Hematopoietic multipotent progenitor cell treated with erythropoietin and hydrocortisone succinate and interleukin-3 and kit ligand, for 8 days (in vitro differentiated cells): ENCODE measurements around the gene PKMYT1.
A peak's percentile ranks its signal among the peaks of the same experiment; 100 is the strongest.

Experiments used
- DNase-seq: peaks from one replicate; pipeline ENCODE4 v3.0.0-alpha.2; 2015

Gene PKMYT1

DNA sequence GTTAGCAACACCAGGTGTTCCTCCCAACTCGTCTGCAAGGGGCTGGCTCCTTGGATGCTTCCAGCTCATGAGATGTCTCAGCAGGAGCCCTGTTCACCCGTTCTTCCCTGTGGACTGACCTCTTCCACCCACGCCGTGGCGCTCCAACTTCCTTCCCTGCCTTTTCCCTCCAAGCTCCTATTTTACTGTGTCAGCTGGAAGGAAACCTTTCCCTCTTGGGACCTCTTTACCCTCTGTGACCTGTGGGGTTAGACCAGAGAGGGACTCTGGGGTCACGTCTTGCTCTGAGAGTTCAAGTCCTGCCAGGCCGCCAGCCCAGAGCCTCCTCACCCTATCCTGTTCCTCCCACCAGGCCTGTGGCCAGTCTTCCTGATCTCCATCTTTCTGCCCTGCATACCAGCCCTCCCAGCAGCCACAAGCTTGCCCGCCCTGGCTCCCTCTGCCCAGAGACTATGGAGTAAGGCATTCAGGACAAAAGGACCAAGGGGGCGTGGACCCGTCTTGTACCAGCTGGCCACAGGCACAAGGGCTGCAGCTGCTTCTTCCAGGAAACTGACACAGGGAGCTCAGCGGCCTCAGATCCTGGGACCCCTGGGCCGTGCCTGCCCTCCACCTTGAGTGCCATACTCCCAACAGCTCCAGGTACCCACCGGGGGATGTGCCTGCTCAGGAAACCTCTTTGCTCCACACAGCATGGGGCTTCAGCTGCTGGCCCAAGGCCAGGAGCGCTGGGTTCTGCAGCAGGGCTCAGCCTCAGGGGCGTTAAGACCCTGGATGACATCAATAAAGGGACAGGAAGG is 8.1 kb downstream of the PKMYT1 start:
- DNase-seq = no peak

DNA sequence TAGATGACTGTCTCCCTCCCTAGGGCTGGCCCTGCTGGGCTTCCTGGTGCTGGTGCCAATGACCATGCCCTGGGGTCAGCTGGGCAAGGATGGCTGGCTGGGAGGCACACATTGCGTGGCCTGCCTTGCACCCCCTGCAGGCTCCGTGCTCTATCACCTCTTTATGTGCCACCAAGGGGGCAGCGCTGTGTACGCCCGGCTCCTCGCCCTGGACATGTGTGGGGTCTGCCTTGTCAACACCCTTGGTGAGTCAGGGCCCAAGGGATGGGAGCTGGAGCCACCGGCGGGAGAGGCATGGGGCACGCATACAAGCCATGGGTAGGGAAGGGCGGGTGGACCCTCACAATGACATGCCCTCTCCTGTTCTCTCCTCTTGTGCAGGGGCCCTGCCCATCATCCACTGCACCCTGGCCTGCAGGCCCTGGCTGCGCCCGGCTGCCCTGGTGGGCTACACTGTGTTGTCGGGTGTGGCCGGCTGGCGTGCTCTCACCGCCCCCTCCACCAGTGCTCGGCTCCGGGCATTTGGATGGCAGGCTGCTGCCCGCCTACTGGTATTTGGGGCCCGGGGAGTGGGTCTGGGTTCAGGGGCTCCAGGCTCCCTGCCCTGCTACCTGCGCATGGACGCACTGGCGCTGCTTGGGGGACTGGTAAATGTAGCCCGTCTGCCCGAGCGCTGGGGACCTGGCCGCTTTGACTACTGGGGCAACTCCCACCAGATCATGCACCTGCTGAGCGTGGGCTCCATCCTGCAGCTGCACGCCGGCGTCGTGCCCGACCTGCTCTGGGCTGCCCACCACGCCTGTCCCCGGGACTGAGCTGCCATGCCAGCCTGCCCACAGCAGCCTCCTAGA is 8.9 kb downstream of the PKMYT1 start:
- DNase-seq = no peak

GRCh38 chr16:2970563-2970962 is 9.7 kb downstream of the PKMYT1 start:
- DNase-seq = no peak

- peak; percentile 80 for DNase-seq
Measured at GRCh38 chr16:2969545-2970521, 10.4 kb downstream of the PKMYT1 start.

DNA sequence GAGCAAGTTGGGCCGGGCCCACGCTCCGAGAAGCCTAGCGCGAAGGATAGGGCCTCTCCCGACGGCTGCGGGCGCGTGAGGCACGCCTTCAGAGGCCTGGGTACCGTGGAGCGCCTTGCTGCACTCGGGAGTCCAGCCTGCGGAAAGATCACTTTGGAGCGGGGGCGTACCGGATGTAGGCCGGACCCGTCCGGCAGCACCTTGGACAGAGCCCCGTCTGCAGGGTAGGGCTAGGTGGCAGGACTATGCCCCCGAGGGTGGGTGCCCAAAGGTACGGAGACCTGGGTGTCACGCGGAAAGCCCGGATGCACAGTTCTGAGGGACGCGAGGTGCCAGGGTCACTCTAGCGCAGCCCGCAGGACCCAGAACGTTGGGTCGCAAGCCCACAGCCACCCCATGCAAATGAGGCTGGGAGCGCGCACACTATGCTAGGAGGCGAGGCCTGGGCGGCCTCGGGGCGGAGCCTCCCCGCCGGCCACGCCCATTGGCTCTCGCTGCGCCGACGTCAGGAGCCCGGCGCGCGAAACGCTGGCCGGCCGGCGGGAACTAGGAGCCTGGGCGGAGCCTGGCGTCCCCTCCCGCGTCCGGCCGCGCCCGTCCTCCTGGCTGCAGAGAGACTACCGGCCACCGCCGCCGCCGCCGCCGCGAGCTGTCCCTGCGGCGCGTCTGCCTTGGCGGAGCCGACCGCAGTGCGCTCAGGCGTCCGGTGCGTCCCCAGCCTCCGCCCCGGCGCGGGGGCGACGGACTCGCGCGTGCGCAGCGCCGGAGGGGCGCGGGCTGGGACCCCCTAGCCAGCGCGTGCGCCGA is 11.3 kb downstream of the PKMYT1 start, which contains the start of gene PAQR4:
TSS of gene PAQR4 (plus strand) at position 611 of the 807 bp plus-strand sequence. CDS start 327 bp downstream, outside the sequence.
- peak; percentile 89 for DNase-seq

DNA sequence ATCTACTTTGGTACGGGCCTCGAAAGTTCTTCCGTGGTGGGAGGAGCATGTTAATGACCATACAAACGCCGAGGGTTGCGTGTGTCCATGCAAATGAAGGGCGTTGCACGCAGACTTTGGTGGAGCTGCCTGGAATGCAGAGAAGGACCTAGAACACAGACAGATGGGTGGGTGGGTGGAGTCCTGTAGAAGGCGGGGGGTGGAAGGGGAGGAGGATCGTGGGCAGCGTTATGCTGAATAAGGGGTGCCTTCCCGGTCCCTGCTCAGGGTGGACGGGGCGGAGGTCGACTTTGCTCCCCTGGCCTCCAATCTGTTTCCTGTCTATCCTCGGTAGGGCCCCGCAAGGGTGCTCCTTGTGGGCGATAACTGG is 11.9 kb downstream of the PKMYT1 start:
- DNase-seq = peak; percentile 64

DNA sequence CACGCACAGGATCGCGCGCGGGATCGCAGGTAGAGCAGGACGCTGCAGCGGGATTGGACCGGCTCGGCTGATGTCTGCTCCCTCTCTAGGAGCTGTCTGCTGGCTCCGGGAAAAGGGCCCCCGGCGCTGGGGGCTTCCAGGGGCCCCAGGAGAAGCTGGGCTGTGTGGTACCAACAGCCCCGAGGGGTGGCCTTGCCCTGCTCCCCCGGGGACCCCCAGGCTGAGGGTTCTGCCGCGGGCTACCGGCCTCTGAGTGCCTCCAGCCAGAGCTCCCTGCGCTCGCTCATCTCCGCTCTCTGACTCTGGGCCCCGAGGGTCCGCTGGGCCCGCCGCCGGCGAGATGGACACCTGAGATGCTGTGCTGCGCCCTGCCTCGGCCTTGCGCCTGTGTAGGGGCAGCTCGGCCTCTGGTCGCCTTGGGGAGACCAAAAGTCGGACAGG is 12.5 kb downstream of the PKMYT1 start:
- no peak for DNase-seq

DNA sequence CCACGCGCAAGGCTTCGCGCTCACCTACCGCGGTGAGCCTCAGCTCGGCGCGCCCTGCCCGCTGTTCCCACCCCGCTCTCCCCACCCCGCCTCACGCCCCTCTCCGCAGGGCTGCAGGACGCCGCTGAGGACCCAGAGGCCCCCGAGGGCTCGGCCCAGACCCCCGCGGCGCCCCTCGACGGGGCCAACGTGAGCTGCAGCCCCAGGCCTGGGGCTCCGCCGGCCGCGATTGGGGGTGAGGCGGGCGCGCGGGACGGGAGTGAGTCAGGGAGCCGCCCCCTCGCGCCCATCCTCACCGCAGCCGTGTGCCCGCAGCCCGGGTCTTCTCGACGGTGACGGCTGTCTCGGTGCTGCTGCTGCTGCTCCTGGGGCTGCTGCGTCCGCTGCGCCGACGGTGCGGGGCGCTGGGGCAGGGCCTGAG is 13.0 kb downstream of the PKMYT1 start:
- no peak for DNase-seq

GRCh38 chr16:2966808-2967191 is 13.4 kb downstream of the PKMYT1 start:
- no peak for DNase-seq

DNA sequence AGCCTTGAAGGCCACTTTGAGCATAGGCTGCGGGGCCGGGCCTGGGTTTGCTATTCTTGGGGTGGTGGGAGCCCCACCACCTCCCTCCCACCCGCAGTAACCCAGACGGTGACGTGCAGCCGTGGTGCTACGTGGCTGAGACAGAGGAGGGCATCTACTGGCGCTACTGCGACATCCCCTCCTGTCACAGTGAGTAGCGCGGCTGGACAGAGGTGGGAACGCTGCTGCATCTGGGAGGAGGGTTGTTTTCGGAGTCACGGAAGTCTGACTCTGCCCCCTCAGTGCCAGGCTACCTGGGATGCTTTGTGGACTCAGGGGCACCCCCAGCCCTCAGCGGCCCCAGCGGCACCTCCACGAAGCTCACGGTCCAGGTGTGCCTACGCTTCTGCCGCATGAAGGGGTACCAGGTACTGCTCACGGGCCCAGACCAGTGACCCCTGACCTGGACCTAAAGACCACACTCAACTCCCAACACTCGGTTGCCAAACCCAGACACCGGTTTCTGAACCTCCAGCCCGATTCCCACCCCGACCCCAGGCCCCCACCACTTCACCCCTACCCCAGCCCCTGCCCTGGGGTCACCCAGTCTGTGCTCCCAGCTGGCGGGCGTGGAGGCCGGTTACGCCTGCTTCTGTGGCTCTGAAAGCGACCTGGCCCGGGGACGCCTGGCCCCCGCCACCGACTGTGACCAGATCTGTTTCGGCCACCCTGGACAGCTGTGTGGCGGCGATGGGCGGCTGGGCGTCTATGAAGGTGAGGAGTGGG is 14.0 kb downstream of the PKMYT1 start:
- no peak for DNase-seq

GRCh38 chr16:2964475-2965336 is 15.5 kb downstream of the PKMYT1 start:
- peak; percentile 51 for DNase-seq

- no peak for DNase-seq
Measured at GRCh38 chr16:2963723-2964474, 16.3 kb downstream of the PKMYT1 start, which contains the start of gene KREMEN2. KREMEN2 (plus strand) TSS chr16:2964275; CDS start chr16:2964521, 246 bp downstream.

DNA sequence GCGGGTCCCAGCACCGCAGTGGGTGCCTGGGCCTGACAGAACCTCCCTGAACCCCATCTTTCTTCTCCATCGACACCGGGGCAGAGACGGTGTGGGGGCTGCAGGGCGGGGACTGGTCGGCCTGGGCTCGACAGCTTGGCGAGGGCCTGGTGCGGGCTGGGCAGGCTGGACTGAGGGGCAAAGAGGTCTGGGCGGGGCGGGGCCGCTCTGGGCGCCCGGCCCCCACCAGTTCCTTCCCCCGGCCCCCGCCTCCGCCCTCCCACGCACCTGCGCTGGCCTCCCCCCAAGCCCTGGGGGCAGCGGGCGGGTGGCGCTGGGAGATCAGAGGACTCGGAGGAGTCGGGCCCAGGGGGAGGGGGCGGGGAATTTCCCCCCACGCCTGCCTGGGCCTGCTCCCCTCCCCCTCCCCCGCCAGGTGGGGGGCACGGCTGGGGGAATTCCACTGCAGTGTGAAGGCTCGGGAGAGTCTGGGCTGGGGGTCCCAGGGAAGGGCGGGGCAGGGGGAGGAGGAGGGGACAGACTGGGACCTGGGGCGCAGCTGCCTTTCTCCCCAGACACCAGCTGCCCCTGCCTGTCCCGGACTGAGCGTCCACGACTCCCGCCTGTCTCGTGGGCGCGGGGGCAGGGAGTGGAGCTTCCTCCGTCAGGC is 17.0 kb downstream of the PKMYT1 start:
- no peak for DNase-seq

GRCh38 chr16:2962334-2963073 is 17.7 kb downstream of the PKMYT1 start:
- no peak for DNase-seq

DNA sequence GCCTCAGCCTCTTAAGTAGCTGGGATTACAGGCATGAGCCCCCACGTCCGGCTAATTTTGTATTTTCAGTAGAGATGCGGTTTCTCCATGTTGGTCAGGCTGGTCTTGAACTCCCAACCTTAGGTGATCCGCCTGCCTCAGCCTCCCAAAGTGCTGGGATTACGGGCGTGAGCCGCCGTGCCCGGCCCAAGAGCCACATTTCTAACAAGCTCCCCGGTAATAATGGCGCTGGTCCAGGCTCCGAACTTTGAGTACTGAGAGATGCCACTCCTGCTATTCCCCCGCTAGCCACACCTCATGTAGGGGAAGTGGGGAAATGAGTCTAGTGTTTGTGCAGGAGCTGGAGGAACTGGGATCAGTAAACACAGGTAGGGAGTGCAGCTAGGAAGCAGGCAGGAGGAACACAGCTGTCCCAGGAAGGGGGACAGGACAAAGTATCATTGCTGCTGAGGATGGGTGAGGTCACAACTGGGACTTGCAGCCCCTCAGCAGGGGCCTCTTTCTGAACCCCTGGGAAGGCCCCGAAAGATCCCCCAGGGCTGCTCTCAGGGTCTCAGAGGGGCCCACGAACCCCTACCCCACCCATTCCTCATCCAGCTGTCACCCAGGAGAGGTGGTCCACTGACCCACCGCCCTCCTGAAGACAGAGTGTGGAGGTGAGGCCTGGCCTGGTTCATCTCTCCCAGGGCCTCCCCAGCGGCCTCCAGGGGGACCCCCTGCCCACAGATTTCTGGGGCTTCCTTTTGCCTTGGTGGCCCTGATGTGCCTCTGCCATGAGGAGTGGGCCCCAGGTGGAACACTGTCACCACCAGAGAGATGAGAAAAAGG is 19.8 kb downstream of the PKMYT1 start:
- no peak for DNase-seq

- no peak for DNase-seq
Measured at GRCh38 chr16:2959206-2959605, 21.0 kb downstream of the PKMYT1 start.

- no peak for DNase-seq
Measured at GRCh38 chr16:2956579-2956956, 23.7 kb downstream of the PKMYT1 start.
